Fibroblast of the aortic adventitia (primary cell): Measurements from ENCODE around the gene ZNF516. TPM values are rescaled to one million over a fixed set of nuclear protein-coding genes. Genes with fewer than 3 reads are reported as not detected.

Source experiments
- DNase-seq: peaks from one replicate; pipeline ENCODE4 v3.0.0-alpha.2; 2010; ENCODE audit warnings: low read depth
- H3K4me3 ChIP-seq: 2 replicates; pipeline ENCODE4 v1.5.1; 2011; ENCODE audit warnings: low read depth, mild to moderate bottlenecking, control low read depth, low read length, moderate library complexity
- total RNA-seq: library from RNA; depleted of rRNA; stranded (reverse); fragments of >200 nt; gene quantifications from 2 replicates; pipeline ENCODE4 v1.2.3, GENCODE V29; 2012; ENCODE audit warnings: low replicate concordance
- TF ChIP-seq, protein P1 (sequence below): IDR thresholded peaks from 2 replicates; pipeline ENCODE4 v1.5.1; 2011; ENCODE audit warnings: mild to moderate bottlenecking, low read length, control low read depth, inconsistent platforms; ENCODE audit not compliant: insufficient read depth

ZNF516 gene
- total RNA-seq, 1 donor, result 21.9 TPM

GRCh38 chr18:76491473-76491775 is 3.6 kb downstream of the ZNF516 start:
- peak overlapping the region; percentile 73 for H3K4me3 ChIP-seq
- peak; percentile 65 for DNase-seq
- TF ChIP-seq, protein P1, sequence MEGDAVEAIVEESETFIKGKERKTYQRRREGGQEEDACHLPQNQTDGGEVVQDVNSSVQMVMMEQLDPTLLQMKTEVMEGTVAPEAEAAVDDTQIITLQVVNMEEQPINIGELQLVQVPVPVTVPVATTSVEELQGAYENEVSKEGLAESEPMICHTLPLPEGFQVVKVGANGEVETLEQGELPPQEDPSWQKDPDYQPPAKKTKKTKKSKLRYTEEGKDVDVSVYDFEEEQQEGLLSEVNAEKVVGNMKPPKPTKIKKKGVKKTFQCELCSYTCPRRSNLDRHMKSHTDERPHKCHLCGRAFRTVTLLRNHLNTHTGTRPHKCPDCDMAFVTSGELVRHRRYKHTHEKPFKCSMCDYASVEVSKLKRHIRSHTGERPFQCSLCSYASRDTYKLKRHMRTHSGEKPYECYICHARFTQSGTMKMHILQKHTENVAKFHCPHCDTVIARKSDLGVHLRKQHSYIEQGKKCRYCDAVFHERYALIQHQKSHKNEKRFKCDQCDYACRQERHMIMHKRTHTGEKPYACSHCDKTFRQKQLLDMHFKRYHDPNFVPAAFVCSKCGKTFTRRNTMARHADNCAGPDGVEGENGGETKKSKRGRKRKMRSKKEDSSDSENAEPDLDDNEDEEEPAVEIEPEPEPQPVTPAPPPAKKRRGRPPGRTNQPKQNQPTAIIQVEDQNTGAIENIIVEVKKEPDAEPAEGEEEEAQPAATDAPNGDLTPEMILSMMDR, result no peak

- H3K4me3 ChIP-seq, result peak overlapping the region; percentile 73
- TF ChIP-seq, protein P1, result no peak
- DNase-seq, result no peak
These were observed 4.2 kb downstream of the ZNF516 start for GRCh38 chr18:76490670-76491472.

GRCh38 chr18:76490033-76490432 is 5.0 kb downstream of the ZNF516 start:
- peak overlapping the region; percentile 73 for H3K4me3 ChIP-seq
- no peak for DNase-seq
- TF ChIP-seq, protein P1, result no peak

DNA sequence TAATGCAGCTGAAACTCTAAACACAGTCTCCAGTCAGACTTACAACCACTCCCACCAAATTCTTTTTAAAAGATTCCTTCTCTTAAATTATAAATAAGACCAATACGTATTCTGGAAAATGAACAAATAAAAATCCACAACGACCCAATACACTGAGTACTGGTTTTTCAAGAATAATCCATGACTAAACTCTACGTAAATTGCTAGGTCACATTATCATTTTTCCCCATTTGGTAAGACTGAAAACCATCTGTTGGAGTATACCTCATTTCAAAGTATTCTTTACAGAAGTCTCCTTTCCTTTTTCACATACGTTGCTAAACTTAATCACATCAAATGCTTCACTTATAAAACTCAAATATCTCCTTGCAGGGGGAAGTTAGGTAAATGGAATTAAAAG is 6.0 kb downstream of the ZNF516 start:
- H3K4me3 ChIP-seq, result peak overlapping the region; percentile 4
- TF ChIP-seq, protein P1, result no peak
- DNase-seq, result peak; percentile 24

DNA sequence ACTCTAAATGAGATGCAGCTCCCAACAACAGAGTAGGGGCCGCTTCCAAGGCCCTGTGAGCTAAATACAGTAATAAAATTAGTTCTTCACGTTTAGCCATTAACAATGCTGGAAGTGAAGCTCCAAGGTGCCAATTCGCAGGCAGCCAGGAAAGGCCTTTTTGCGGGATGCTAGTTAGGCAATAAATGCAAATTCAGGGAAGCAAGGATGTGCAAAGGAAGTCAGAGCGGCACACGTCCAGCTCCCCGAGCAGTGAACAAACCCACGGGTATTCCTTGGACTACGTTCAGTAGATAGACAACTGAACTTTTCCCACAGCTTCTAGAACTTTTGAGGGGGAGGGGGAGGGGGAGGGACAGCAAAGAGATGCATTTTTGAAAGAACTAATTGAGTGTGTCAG is 6.9 kb downstream of the ZNF516 start:
- peak; percentile 59 for DNase-seq
- H3K4me3 ChIP-seq, result no peak overlapping the region
- TF ChIP-seq, protein P1, result no peak

- DNase-seq, result no peak
- no peak overlapping the region for H3K4me3 ChIP-seq
- TF ChIP-seq, protein P1, result no peak
These were observed 7.3 kb downstream of the ZNF516 start for GRCh38 chr18:76487782-76488181.

DNA sequence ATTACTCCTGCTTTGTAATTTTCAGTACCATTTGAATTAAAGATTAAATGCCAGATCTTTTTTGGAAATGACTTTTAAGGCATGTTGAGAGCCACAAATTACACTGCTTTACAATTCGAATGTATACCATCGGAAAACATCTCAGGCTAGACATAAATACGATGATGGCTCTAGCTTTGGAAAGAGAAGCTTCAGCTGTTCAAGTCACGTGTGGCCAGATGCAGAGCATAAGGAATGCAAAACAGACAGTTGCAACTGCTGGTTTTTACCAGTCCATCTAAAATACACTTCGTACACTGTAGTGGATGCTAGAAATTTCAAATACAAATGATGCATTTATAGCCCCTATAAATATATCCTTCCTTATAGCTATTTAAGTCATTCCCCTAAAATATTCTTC is 8.0 kb downstream of the ZNF516 start:
- no peak overlapping the region for H3K4me3 ChIP-seq
- DNase-seq, result no peak
- TF ChIP-seq, protein P1, result no peak
